Loucy (cell line): Measurements from ENCODE around the gene GPR37.
A peak's percentile ranks its signal among the peaks of the same experiment; 100 is the strongest.

ENCODE experiments used
- H2AFZ ChIP-seq: fragments of 200-600 bp; sonication (generic); 2 replicates; pipeline ENCODE4 v1.6.0; 2016; ENCODE audit warnings: antibody characterized with exemption, mild to moderate bottlenecking, low read length, moderate library complexity
- H3F3A ChIP-seq: fragments of 200-600 bp; 2 replicates; pipeline ENCODE4 v1.6.0; 2016; ENCODE audit warnings: antibody characterized with exemption, low read depth, mild to moderate bottlenecking
- H3K27me3 ChIP-seq: fragments of 200-600 bp; sonication (generic); 2 replicates; pipeline ENCODE4 v1.6.1; 2014; ENCODE audit warnings: low read length, mild to moderate bottlenecking; ENCODE audit not compliant: insufficient read depth, poor library complexity, severe bottlenecking
- H3K36me3 ChIP-seq: fragments of 200-600 bp; sonication (generic); 2 replicates; pipeline ENCODE4 v1.6.1; 2016; ENCODE audit warnings: low read length; ENCODE audit not compliant: insufficient read depth
- H3K4me1 ChIP-seq: fragments of 200-600 bp; sonication (generic); 2 replicates; pipeline ENCODE4 v1.5.1; 2014; ENCODE audit warnings: low read length, mild to moderate bottlenecking; ENCODE audit not compliant: insufficient read depth, poor library complexity, severe bottlenecking
- H3K4me2 ChIP-seq: fragments of 200-600 bp; sonication (generic); 2 replicates; pipeline ENCODE4 v1.6.0; 2014; ENCODE audit warnings: antibody characterized with exemption, low read length, low read depth, mild to moderate bottlenecking; ENCODE audit not compliant: poor library complexity, severe bottlenecking
- H3K4me3 ChIP-seq: fragments of 200-600 bp; sonication (generic); 2 replicates; pipeline ENCODE4 v1.5.1; 2014; ENCODE audit warnings: low read length, mild to moderate bottlenecking, mixed read lengths; ENCODE audit not compliant: poor library complexity, severe bottlenecking
- H3K79me2 ChIP-seq: fragments of 200-600 bp; sonication (generic); 2 replicates; pipeline ENCODE4 v1.6.1; 2014; ENCODE audit warnings: low read length; ENCODE audit not compliant: insufficient read depth
- H3K9ac ChIP-seq: fragments of 200-600 bp; sonication (generic); 2 replicates; pipeline ENCODE4 v1.6.0; 2014; ENCODE audit warnings: mild to moderate bottlenecking, low read depth, low read length, moderate library complexity; ENCODE audit not compliant: poor library complexity, severe bottlenecking
- H3K9me2 ChIP-seq: fragments of 200-600 bp; sonication (generic); replicated peaks from 2 replicates; pipeline ENCODE4 v1.6.1; 2016; ENCODE audit warnings: low read depth, low read length, mixed read lengths
- H3K9me3 ChIP-seq: fragments of 200-600 bp; sonication (generic); 2 replicates; pipeline ENCODE4 v1.6.1; 2014; ENCODE audit warnings: mild to moderate bottlenecking, antibody characterized with exemption, low read length, low read depth; ENCODE audit not compliant: insufficient read depth
- H4K20me1 ChIP-seq: fragments of 200-600 bp; sonication (generic); 2 replicates; pipeline ENCODE4 v1.6.0; 2014; ENCODE audit warnings: antibody characterized with exemption, low read length, mild to moderate bottlenecking; ENCODE audit not compliant: insufficient read depth, poor library complexity, severe bottlenecking
- EZH2phosphoT487 ChIP-seq: fragments of 200-600 bp; IDR thresholded peaks from 2 replicates; pipeline ENCODE4 v1.6.1; 2018; ENCODE audit warnings: antibody characterized with exemption, mild to moderate bottlenecking, moderate library complexity, borderline replicate concordance
- TF ChIP-seq, protein P1 (sequence below): fragments of 200-600 bp; sonication (generic); conservative IDR thresholded peaks from 2 replicates; pipeline ENCODE4 v1.5.1; 2014; ENCODE audit warnings: mild to moderate bottlenecking, antibody characterized with exemption, low read length

The GPR37 gene

DNA sequence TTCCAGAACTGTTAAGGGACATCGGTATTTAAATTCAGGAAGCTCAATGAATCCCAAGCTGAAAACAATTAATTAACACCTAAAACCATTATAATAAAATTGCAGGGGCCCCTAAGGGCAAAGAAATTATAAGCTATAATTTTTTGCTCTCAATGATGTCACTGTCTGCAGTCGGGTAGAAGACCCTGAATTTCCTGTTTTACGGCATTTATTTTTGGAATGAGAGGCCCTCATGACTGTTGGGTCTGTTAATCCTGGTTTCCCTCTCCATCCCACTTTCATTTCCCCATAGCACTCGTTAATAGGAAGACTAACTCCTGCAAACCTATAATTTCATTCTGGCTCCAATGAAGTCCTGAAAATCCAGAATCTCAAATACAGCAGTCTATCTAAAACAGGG lies 25.8 kb upstream of the GPR37 start:
- Histone ChIP-seq H2AFZ (no peak overlapping the region), H3F3A (no peaks in the 10 kb centered on the region), H3K36me3 (no peaks in the 10 kb centered on the region), H3K27me3 (no peaks in the 10 kb centered on the region), H3K4me1 (no peaks in the 10 kb centered on the region), H3K9me2 (no peaks in the 10 kb centered on the region), H3K9ac (no peak overlapping the region), H3K9me3 (no peaks in the 10 kb centered on the region), H4K20me1 (no peaks in the 10 kb centered on the region), H3K79me2 (no peaks in the 10 kb centered on the region), H3K4me2 (no peak overlapping the region), H3K4me3 (no peak overlapping the region)
- TF ChIP-seq EZH2phosphoT487, result no peak
- TF ChIP-seq, protein P1, sequence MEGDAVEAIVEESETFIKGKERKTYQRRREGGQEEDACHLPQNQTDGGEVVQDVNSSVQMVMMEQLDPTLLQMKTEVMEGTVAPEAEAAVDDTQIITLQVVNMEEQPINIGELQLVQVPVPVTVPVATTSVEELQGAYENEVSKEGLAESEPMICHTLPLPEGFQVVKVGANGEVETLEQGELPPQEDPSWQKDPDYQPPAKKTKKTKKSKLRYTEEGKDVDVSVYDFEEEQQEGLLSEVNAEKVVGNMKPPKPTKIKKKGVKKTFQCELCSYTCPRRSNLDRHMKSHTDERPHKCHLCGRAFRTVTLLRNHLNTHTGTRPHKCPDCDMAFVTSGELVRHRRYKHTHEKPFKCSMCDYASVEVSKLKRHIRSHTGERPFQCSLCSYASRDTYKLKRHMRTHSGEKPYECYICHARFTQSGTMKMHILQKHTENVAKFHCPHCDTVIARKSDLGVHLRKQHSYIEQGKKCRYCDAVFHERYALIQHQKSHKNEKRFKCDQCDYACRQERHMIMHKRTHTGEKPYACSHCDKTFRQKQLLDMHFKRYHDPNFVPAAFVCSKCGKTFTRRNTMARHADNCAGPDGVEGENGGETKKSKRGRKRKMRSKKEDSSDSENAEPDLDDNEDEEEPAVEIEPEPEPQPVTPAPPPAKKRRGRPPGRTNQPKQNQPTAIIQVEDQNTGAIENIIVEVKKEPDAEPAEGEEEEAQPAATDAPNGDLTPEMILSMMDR, result no peak

DNA sequence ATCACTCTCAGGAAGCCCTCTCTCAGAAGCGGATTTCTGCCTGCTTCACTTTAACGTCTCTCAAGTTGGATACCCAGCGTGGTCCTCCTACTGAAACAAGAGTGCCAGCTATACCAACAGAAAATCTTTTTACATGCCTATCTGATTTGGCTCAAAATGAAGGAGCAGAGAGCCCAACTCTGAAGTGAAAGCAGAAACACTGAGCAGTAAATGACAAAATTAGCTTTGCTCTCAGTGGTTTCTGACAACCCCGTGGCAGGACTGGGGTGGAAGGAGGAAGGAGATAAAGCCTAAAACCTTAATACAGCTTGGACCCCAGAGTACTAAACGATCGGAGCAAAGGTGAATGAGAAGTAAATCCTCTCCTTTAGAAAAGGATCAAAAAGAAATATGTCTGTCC lies 25.1 kb upstream of the GPR37 start:
- no peak for TF ChIP-seq EZH2phosphoT487
- TF ChIP-seq, protein P1, result no peak
- Histone ChIP-seq H3K79me2 (no peaks in the 10 kb centered on the region), H4K20me1 (no peaks in the 10 kb centered on the region), H3K9ac (no peak overlapping the region), H3K4me3 (no peak overlapping the region), H3K4me2 (no peak overlapping the region), H3K9me3 (no peaks in the 10 kb centered on the region), H3K36me3 (no peaks in the 10 kb centered on the region), H3F3A (no peaks in the 10 kb centered on the region), H3K27me3 (no peaks in the 10 kb centered on the region), H3K4me1 (no peaks in the 10 kb centered on the region), H2AFZ (peak overlapping the region; percentile 50; the same call in 1 of the 2 replicates), H3K9me2 (no peaks in the 10 kb centered on the region)

DNA sequence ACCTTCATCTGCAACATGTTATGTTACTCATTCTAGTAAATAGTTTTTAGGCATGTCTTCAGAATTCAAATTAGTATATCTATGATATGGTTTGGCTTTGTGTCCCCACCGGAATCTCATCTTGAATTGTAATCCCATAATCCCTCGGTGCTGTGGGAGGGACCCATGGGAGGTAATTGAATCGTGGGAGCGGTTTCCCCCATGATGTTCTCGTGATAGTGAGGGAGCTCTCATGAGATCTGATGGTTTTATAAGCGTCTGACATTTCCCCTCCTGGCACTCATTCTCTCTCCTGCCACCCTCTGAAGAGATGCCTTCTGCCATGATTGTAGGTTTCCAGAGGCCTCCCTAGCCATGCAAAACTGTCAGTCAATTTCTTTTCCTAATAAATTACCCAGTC lies 20.4 kb upstream of the GPR37 start:
- no peaks in the 10 kb centered on the region for H3K79me2 ChIP-seq
- TF ChIP-seq, protein P1, result no peak
- no peak for TF ChIP-seq EZH2phosphoT487
- H3K4me1 ChIP-seq, result no peaks in the 10 kb centered on the region
- no peaks in the 10 kb centered on the region for H3K9me3 ChIP-seq
- no peaks in the 10 kb centered on the region for H3F3A ChIP-seq
- no peaks in the 10 kb centered on the region for H3K9me2 ChIP-seq
- H3K4me2 ChIP-seq, result no peak overlapping the region
- H3K4me3 ChIP-seq, result no peak overlapping the region
- no peak overlapping the region for H2AFZ ChIP-seq
- no peaks in the 10 kb centered on the region for H3K36me3 ChIP-seq
- H3K27me3 ChIP-seq, result no peaks in the 10 kb centered on the region
- H4K20me1 ChIP-seq, result no peaks in the 10 kb centered on the region
- no peak overlapping the region for H3K9ac ChIP-seq
